Aorta (tissue), 5 donors: ENCODE measurements around the gene CTNNBL1. TPM values are rescaled to one million over a fixed set of nuclear protein-coding genes. Genes with fewer than 3 reads are reported as not detected.

Experiments
- ATAC-seq: fragments of 200-7000 bp; cut with Tn5 transposase; one replicate; pipeline ENCODE4 v1.9.1; 2022; ENCODE audit warnings: moderate library complexity; ENCODE audit not compliant: low FRiP score
- DNase-seq, 2 donors: peaks; one replicate each; pipeline ENCODE4 v3.0.0-alpha.2; 2020
- H3K27ac ChIP-seq, 2 donors: one replicate each; pipeline ENCODE4 v1.5.1; 2013; ENCODE audit warnings: low read length in 2 of 2, mild to moderate bottlenecking in 2 of 2, moderate library complexity in 2 of 2, control low read depth in 1 of 2, inconsistent platforms in 1 of 2, low read depth in 1 of 2
- H3K27me3 ChIP-seq, 2 donors: one replicate each; pipeline ENCODE4 v1.6.1; 2013; ENCODE audit warnings: control low read depth in 1 of 2, low read length in 1 of 2, mild to moderate bottlenecking in 1 of 2, moderate library complexity in 1 of 2; ENCODE audit not compliant: insufficient read depth in 2 of 2, control insufficient read depth in 1 of 2
- H3K36me3 ChIP-seq, 2 donors: one replicate each; pipeline ENCODE4 v1.6.1; 2013; ENCODE audit warnings: control low read depth in 1 of 2, low read length in 1 of 2, mild to moderate bottlenecking in 1 of 2; ENCODE audit not compliant: insufficient read depth in 2 of 2, control insufficient read depth in 1 of 2
- H3K4me1 ChIP-seq, 2 donors: one replicate each; pipeline ENCODE4 v1.6.1; 2013; ENCODE audit warnings: low read length in 2 of 2, control low read depth in 1 of 2, mild to moderate bottlenecking in 1 of 2, moderate library complexity in 1 of 2; ENCODE audit not compliant: insufficient read depth in 2 of 2, control insufficient read depth in 1 of 2
- H3K4me3 ChIP-seq, 2 donors: one replicate each; pipeline ENCODE4 v1.5.1; 2013; ENCODE audit warnings: low read length in 2 of 2, control low read depth in 1 of 2, mild to moderate bottlenecking in 1 of 2
- H3K9me3 ChIP-seq: one replicate; pipeline ENCODE4 v1.6.1; 2013; ENCODE audit warnings: mild to moderate bottlenecking, low read length; ENCODE audit not compliant: control insufficient read depth
- WGBS, 2 donors: extraction: QIAGEN DNeasy Blood & Tissue Kit; methylation state at CpG; one replicate each; pipeline ENCODE4 v1.1.7; 2013; 5-methylcytosine and 5-hydroxymethylcytosine counted together
- intact Hi-C, 2 donors: fragments of 100-400 bp; cut with DNase I; formaldehyde crosslinking; loops; one replicate each; pipeline versions ENCODE4 v1.14.2 to v1.15.0; 2022
- polyA plus RNA-seq, 2 donors: library from polyadenylated mRNA; stranded (reverse); fragments of 200-250 nt; gene quantifications; one replicate each; pipeline ENCODE4 v1.2.3, GENCODE V29; 2013
- total RNA-seq, 2 donors: library from RNA; stranded (reverse); fragmentation: NEBNext Ultra II Directional; extraction: Animal tissue kit (Norgen Biotek cat#: 25700); gene quantifications; one replicate each; pipeline ENCODE4 v1.2.1, GENCODE V29; 2021
- donor health status: healthy with polysubstance abuse.
- donor health status: Bipolar disorder and iron deficiency.
- donor health status: DM: no; HTN: no; CAD: no.
- donor health status: DM: no; HTN: no; CAD: no.
- donor health status: DM: yes; HTN: yes; CAD: no.

Gene CTNNBL1
- total and polyA plus RNA-seq, 4 donors = 42.9 to 71.2 (median 54.4) TPM

GRCh38 chr20:37829128-37829527, 135.3 kb downstream of the CTNNBL1 start:
- WGBS, 2 donors = 90 to 92% methylated on average over 3 of the region's 3 CpGs
- Histone ChIP-seq H3K9me3 (no peaks in the 10 kb centered on the region), H3K27ac (no peak overlapping the region), H3K27me3 (no peaks in the 10 kb centered on the region), H3K36me3 (no peaks in the 10 kb centered on the region), H3K4me3 (no peak overlapping the region), H3K4me1 (peaks cover 0 to 3% of the 10 kb centered on the region in 2 donors)
- DNase-seq = no peak
- ATAC-seq = no peak
- intact Hi-C loops = no loop called here

GRCh38 chr20:37833221-37833896, 139.5 kb downstream of the CTNNBL1 start:
- Histone ChIP-seq H3K4me3 (no peak overlapping the region), H3K36me3 (no peaks in the 10 kb centered on the region), H3K27me3 (no peaks in the 10 kb centered on the region), H3K27ac (no peak overlapping the region), H3K9me3 (no peaks in the 10 kb centered on the region), H3K4me1 (peaks cover 0 to 3% of the 10 kb centered on the region in 2 donors)
- no peak for DNase-seq
- intact Hi-C loops = no loop called here
- no peak for ATAC-seq
- 84 to 91% methylated on average over 8 of the region's 8 CpGs for WGBS, 2 donors

GRCh38 chr20:37836926-37837325, 143.1 kb downstream of the CTNNBL1 start:
- Histone ChIP-seq H3K9me3 (no peaks in the 10 kb centered on the region), H3K4me1 (no peaks in the 10 kb centered on the region), H3K36me3 (peaks cover 0 to 2% of the 10 kb centered on the region in 2 donors), H3K4me3 (no peak overlapping the region), H3K27ac (no peak overlapping the region), H3K27me3 (no peaks in the 10 kb centered on the region)
- no peak for ATAC-seq
- intact Hi-C loops = no loop called here
- DNase-seq = no peak
- 70 to 71% methylated on average over 5 of the region's 5 CpGs for WGBS, 2 donors

- H3K9me3 ChIP-seq = no peaks in the 10 kb centered on the region
- no peak for ATAC-seq
- 87 to 89% methylated on average over 8 of the region's 8 CpGs for WGBS, 2 donors
- intact Hi-C loops = no loop called here
- H3K27me3 ChIP-seq = no peaks in the 10 kb centered on the region
- H3K4me3 ChIP-seq = no peak overlapping the region
- no peak for DNase-seq
- no peak overlapping the region for H3K27ac ChIP-seq
- no peaks in the 10 kb centered on the region for H3K4me1 ChIP-seq
- H3K36me3 ChIP-seq = peaks cover 0 to 4% of the 10 kb centered on the region in 2 donors
Measured at GRCh38 chr20:37837924-37838323, 144.1 kb downstream of the CTNNBL1 start.

- no peak overlapping the region for H3K4me3 ChIP-seq
- H3K4me1 ChIP-seq = no peaks in the 10 kb centered on the region
- H3K27ac ChIP-seq = no peak overlapping the region
- WGBS, 2 donors = 89 to 90% methylated on average over 6 of the region's 6 CpGs
- no peaks in the 10 kb centered on the region for H3K27me3 ChIP-seq
- DNase-seq (no peak), ATAC-seq (no peak)
- intact Hi-C loops = no loop called here
- no peaks in the 10 kb centered on the region for H3K9me3 ChIP-seq
- H3K36me3 ChIP-seq = peaks cover 3 to 4% of the 10 kb centered on the region in 2 donors
Measured at GRCh38 chr20:37838769-37839431, 145.1 kb downstream of the CTNNBL1 start.

GRCh38 chr20:37839432-37839827, 145.6 kb downstream of the CTNNBL1 start:
- WGBS, 2 donors = 90 to 95% methylated on average over 3 of the region's 3 CpGs
- Histone ChIP-seq H3K9me3 (no peaks in the 10 kb centered on the region), H3K4me1 (no peaks in the 10 kb centered on the region), H3K27ac (no peak overlapping the region), H3K36me3 (peaks cover 3 to 4% of the 10 kb centered on the region in 2 donors), H3K27me3 (no peaks in the 10 kb centered on the region), H3K4me3 (no peak overlapping the region)
- ATAC-seq (no peak), DNase-seq (no peak)
- intact Hi-C loops = no loop called here

GRCh38 chr20:37839955-37840354, 146.1 kb downstream of the CTNNBL1 start:
- Histone ChIP-seq H3K27me3 (no peaks in the 10 kb centered on the region), H3K4me1 (no peaks in the 10 kb centered on the region), H3K9me3 (no peaks in the 10 kb centered on the region), H3K4me3 (no peak overlapping the region), H3K36me3 (peaks cover 3 to 4% of the 10 kb centered on the region in 2 donors), H3K27ac (no peak overlapping the region)
- DNase-seq (no peak), ATAC-seq (no peak)
- WGBS, 2 donors = 87 to 91% methylated on average over 7 of the region's 7 CpGs
- intact Hi-C loops = no loop called here

- H3K36me3 ChIP-seq = peaks cover 3 to 5% of the 10 kb centered on the region in 2 donors
- H3K9me3 ChIP-seq = no peaks in the 10 kb centered on the region
- H3K27me3 ChIP-seq = no peaks in the 10 kb centered on the region
- DNase-seq (no peak), ATAC-seq (no peak)
- no peak overlapping the region for H3K4me3 ChIP-seq
- intact Hi-C loops = no loop called here
- H3K4me1 ChIP-seq = no peaks in the 10 kb centered on the region
- no peak overlapping the region for H3K27ac ChIP-seq
Measured at GRCh38 chr20:37841389-37841788, 147.6 kb downstream of the CTNNBL1 start.

- DNase-seq (no peak), ATAC-seq (no peak)
- H3K27me3 ChIP-seq = no peaks in the 10 kb centered on the region
- intact Hi-C loops = no loop called here
- H3K4me3 ChIP-seq = no peak overlapping the region
- WGBS, 2 donors = 75 to 84% methylated on average over 6 of the region's 6 CpGs
- peaks cover 3 to 5% of the 10 kb centered on the region in 2 donors for H3K36me3 ChIP-seq
- no peak overlapping the region for H3K27ac ChIP-seq
- no peaks in the 10 kb centered on the region for H3K9me3 ChIP-seq
- H3K4me1 ChIP-seq = no peaks in the 10 kb centered on the region
Measured at GRCh38 chr20:37841971-37842370, 148.1 kb downstream of the CTNNBL1 start.
